HUES6 (cell line): Measurements from ENCODE around the gene OR10V1.
"Not testable (repeated sequence)": the region's sequence is repeated elsewhere in the genome, so short reads cannot be mapped to it uniquely, and the experiment has no call there.

Source experiments
- H3K27ac ChIP-seq: 2 replicates; pipeline ENCODE4 v1.7.0; 2013; ENCODE audit warnings: low read depth, mild to moderate bottlenecking, low read length, inconsistent platforms
- H3K27me3 ChIP-seq: 2 replicates; pipeline ENCODE4 v1.6.1; 2013; ENCODE audit warnings: low read length; ENCODE audit not compliant: control insufficient read depth, insufficient read depth
- H3K36me3 ChIP-seq: 2 replicates; pipeline ENCODE4 v1.6.1; 2013; ENCODE audit warnings: low read length; ENCODE audit not compliant: control insufficient read depth, insufficient read depth
- H3K4me1 ChIP-seq: 2 replicates; pipeline ENCODE4 v1.6.1; 2013; ENCODE audit warnings: low read length; ENCODE audit not compliant: control insufficient read depth, insufficient read depth
- H3K4me3 ChIP-seq: 2 replicates; pipeline ENCODE4 v1.5.1; 2013; ENCODE audit warnings: low read depth, low read length
- H3K9ac ChIP-seq: one replicate; pipeline ENCODE4 v1.6.1; 2013; ENCODE audit warnings: mild to moderate bottlenecking, low read length
- H3K9me3 ChIP-seq: 2 replicates; pipeline ENCODE4 v1.6.1; 2013; ENCODE audit warnings: low read depth, low read length; ENCODE audit not compliant: control insufficient read depth, insufficient read depth

OR10V1 gene

GRCh38 chr11:59708537-59708936 lies 5.1 kb downstream of the OR10V1 start:
- H3K27me3 ChIP-seq: no peaks in the 10 kb centered on the region
- no peak overlapping the region for H3K9ac ChIP-seq
- no peaks in the 10 kb centered on the region for H3K36me3 ChIP-seq
- H3K9me3 ChIP-seq: no peaks in the 10 kb centered on the region
- H3K4me1 ChIP-seq: no peaks in the 10 kb centered on the region
- no peak overlapping the region for H3K27ac ChIP-seq
- no peak overlapping the region for H3K4me3 ChIP-seq

GRCh38 chr11:59707371-59707770 lies 6.3 kb downstream of the OR10V1 start:
- Histone ChIP-seq H3K27ac (no peak overlapping the region; the same call in 1 of the 2 replicates), H3K9me3 (no peaks in the 10 kb centered on the region), H3K4me1 (no peaks in the 10 kb centered on the region), H3K27me3 (no peaks in the 10 kb centered on the region), H3K36me3 (no peaks in the 10 kb centered on the region), H3K4me3 (no peak overlapping the region), H3K9ac (no peak overlapping the region)

DNA sequence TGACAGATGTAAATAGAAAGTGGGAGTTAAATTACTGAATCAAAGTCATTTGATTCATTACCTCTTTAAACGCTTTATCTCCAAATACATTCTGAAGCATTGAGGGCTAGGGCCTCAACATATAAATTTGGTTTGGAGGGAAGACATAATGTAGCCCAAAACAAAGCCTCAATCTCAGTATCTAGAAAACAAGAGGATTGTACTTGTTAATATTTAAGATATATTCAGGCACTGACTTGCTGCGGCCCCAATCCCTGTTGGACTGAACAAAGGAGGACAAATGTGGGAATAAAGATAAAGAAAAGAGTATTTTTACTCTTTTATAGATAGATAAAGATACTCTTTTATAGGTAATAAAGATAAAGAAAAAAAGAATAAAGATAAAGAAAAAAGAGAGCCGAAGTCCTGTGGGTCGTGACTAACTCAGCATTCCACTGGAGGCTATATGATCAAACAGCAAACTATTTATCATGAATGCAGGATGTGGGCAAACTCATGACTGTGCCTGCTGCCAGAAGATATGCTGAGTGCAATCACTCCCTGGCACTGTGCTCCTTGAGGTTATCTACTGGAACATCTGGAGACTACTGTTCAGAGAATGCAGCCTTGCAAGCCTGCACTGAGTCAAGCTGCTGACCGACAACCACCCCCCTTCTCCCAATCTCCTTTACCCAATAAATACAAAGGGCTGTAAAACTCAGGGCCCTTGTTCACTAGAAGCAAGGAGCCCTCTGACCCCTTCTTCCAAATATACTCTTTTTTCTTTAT lies 6.9 kb downstream of the OR10V1 start:
- Histone ChIP-seq H3K27me3 (no peaks in the 10 kb centered on the region), H3K36me3 (no peaks in the 10 kb centered on the region), H3K4me1 (no peaks in the 10 kb centered on the region), H3K9me3 (no peaks in the 10 kb centered on the region), H3K27ac (no peak overlapping the region; the same call in 1 of the 2 replicates), H3K4me3 (no peak overlapping the region), H3K9ac (no peak overlapping the region)

- Histone ChIP-seq H3K36me3 (no peaks in the 10 kb centered on the region), H3K9ac (no peak overlapping the region), H3K27ac (no peak overlapping the region), H3K4me3 (no peak overlapping the region), H3K27me3 (no peaks in the 10 kb centered on the region), H3K4me1 (no peaks in the 10 kb centered on the region), H3K9me3 (0 out of 2 replicates have a peak, but pooled peaks cover 2% of the 10 kb centered on the region)
Measured at GRCh38 chr11:59705294-59705693, 8.4 kb downstream of the OR10V1 start.

GRCh38 chr11:59703515-59703914 lies 10.1 kb downstream of the OR10V1 start:
- H3K9me3 ChIP-seq, H3K36me3 ChIP-seq, H3K27me3 ChIP-seq, H3K27ac ChIP-seq, H3K4me1 ChIP-seq, H3K9ac ChIP-seq, H3K4me3 ChIP-seq: not testable (repeated sequence)

DNA sequence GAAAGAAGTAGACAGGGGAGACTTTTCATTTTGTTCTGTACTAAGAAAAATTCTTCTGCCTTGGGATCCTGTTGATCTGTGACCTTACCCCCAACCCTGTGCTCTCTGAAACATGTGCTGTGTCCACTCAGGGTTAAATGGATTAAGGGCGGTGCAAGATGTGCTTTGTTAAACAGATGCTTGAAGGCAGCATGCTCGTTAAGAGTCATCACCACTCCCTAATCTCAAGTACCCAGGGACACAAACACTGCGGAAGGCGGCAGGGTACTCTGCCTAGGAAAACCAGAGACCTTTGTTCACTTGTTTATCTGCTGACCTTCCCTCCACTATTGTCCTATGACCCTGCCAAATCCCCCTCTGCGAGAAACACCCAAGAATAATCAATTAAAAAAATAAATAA lies 13.5 kb downstream of the OR10V1 start:
- H3K4me3 ChIP-seq, H3K4me1 ChIP-seq, H3K36me3 ChIP-seq, H3K9ac ChIP-seq, H3K27ac ChIP-seq, H3K27me3 ChIP-seq, H3K9me3 ChIP-seq: not testable (repeated sequence)

- Histone ChIP-seq H3K36me3 (no peaks in the 10 kb centered on the region), H3K4me1 (no peaks in the 10 kb centered on the region), H3K9me3 (0 out of 2 replicates have a peak, but pooled peaks cover 2% of the 10 kb centered on the region), H3K27ac (no peak overlapping the region), H3K4me3 (no peak overlapping the region), H3K27me3 (no peaks in the 10 kb centered on the region), H3K9ac (no peak overlapping the region)
Measured at GRCh38 chr11:59698506-59698905, 15.1 kb downstream of the OR10V1 start.

DNA sequence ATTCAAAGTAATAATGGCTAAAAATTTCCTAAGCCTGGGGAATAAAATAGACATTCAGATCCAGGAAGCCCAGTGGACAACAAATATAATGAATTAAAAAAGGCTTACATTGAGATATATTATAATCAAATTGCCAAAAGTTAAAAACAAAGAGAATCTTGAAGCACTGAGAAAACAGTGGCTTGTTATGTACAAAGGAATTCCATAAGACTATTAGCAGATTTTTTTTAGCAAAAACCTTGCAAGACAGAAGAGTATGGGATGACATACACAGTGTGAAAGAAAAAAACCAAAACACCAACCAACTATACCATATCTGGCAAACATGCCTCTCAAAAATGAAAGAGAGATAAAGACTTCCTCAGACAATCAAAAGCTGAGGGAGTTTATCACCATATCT lies 20.7 kb downstream of the OR10V1 start:
- H3K9me3 ChIP-seq: peaks cover 6% of the 10 kb centered on the region; the same call in 1 of the 2 replicates
- H3K27me3 ChIP-seq: no peaks in the 10 kb centered on the region
- no peaks in the 10 kb centered on the region for H3K4me1 ChIP-seq
- no peak overlapping the region for H3K27ac ChIP-seq
- no peaks in the 10 kb centered on the region for H3K36me3 ChIP-seq
- no peak overlapping the region for H3K9ac ChIP-seq
- H3K4me3 ChIP-seq: no peak overlapping the region

- Histone ChIP-seq H3K4me1 (no peaks in the 10 kb centered on the region), H3K9ac (no peak overlapping the region), H3K4me3 (no peak overlapping the region), H3K27me3 (no peaks in the 10 kb centered on the region), H3K9me3 (peaks cover 6% of the 10 kb centered on the region; the same call in 1 of the 2 replicates), H3K36me3 (no peaks in the 10 kb centered on the region), H3K27ac (no peak overlapping the region)
Measured at GRCh38 chr11:59691156-59691555, 22.5 kb downstream of the OR10V1 start.

GRCh38 chr11:59689015-59689414 lies 24.6 kb downstream of the OR10V1 start:
- Histone ChIP-seq H3K27ac (no peak overlapping the region), H3K4me1 (no peaks in the 10 kb centered on the region)

GRCh38 chr11:59681260-59681725 lies 32.4 kb downstream of the OR10V1 start:
- H3K9me3 ChIP-seq, H3K9ac ChIP-seq, H3K27ac ChIP-seq, H3K36me3 ChIP-seq, H3K4me1 ChIP-seq, H3K27me3 ChIP-seq, H3K4me3 ChIP-seq: not testable (repeated sequence)

More at GRCh38 chr11:59689015-59689414, 24.6 kb downstream of the OR10V1 start:
- Histone ChIP-seq H3K36me3 (no peaks in the 10 kb centered on the region), H3K27me3 (no peaks in the 10 kb centered on the region; the same call in 1 of the 2 replicates), H3K9ac (no peak overlapping the region), H3K4me3 (no peak overlapping the region), H3K9me3 (peaks cover 6% of the 10 kb centered on the region; the same call in 1 of the 2 replicates)
